Trophoblast cell (in vitro differentiated cells and primary cell): ENCODE measurements around the gene MXD3.

Experiments used
- DNase-seq, 2 donors: peaks; one replicate each; pipeline ENCODE4 v3.0.0-alpha.2; 2016
- H2AFZ ChIP-seq: 2 replicates; pipeline ENCODE4 v1.6.1; 2013; ENCODE audit warnings: low read length, moderate library complexity, mild to moderate bottlenecking; ENCODE audit not compliant: insufficient read depth, poor library complexity
- H2AK5ac ChIP-seq: 2 replicates; pipeline ENCODE4 v1.6.1; 2013; ENCODE audit warnings: mild to moderate bottlenecking, low read length
- H2BK120ac ChIP-seq: 2 replicates; pipeline ENCODE4 v1.6.1; 2013; ENCODE audit warnings: low read length, mild to moderate bottlenecking, moderate library complexity; ENCODE audit not compliant: insufficient read depth, poor library complexity
- H2BK12ac ChIP-seq: 2 replicates; pipeline ENCODE4 v1.6.1; 2013; ENCODE audit warnings: mild to moderate bottlenecking, low read length, moderate library complexity
- H2BK5ac ChIP-seq: 2 replicates; pipeline ENCODE4 v1.6.1; 2013; ENCODE audit warnings: low read length, low read depth, moderate library complexity, mild to moderate bottlenecking; ENCODE audit not compliant: poor library complexity
- H3K14ac ChIP-seq: 2 replicates; pipeline ENCODE4 v1.6.1; 2013; ENCODE audit warnings: mild to moderate bottlenecking, low read length
- H3K18ac ChIP-seq: 2 replicates; pipeline ENCODE4 v1.6.1; 2013; ENCODE audit warnings: mild to moderate bottlenecking, low read length
- H3K23ac ChIP-seq: 2 replicates; pipeline ENCODE4 v1.6.1; 2013; ENCODE audit warnings: low read length
- H3K27ac ChIP-seq: 2 replicates; pipeline ENCODE4 v1.5.1; 2013; ENCODE audit warnings: low read depth, mild to moderate bottlenecking, inconsistent platforms, low read length, moderate library complexity
- H3K27me3 ChIP-seq: 2 replicates; pipeline ENCODE4 v1.6.1; 2013; ENCODE audit warnings: inconsistent platforms, mild to moderate bottlenecking, low read length, moderate library complexity; ENCODE audit not compliant: insufficient read depth
- H3K36me3 ChIP-seq, 2 experiments: 1 replicate in 1 of 2; 2 replicates in 1 of 2; pipeline ENCODE4 v1.6.1; 2013; ENCODE audit warnings: low read length in 2 of 2, mild to moderate bottlenecking in 2 of 2, moderate library complexity in 1 of 2; ENCODE audit not compliant: insufficient read depth in 2 of 2, control insufficient read depth in 1 of 2
- H3K4ac ChIP-seq: 2 replicates; pipeline ENCODE4 v1.6.1; 2013; ENCODE audit warnings: low read depth, mild to moderate bottlenecking, low read length, moderate library complexity
- H3K4me1 ChIP-seq, 2 experiments: 1 replicate in 1 of 2; 2 replicates in 1 of 2; pipeline ENCODE4 v1.6.1; 2013; ENCODE audit warnings: low read length in 2 of 2, mild to moderate bottlenecking in 2 of 2, moderate library complexity in 1 of 2; ENCODE audit not compliant: insufficient read depth in 2 of 2, control insufficient read depth in 1 of 2
- H3K4me2 ChIP-seq: 2 replicates; pipeline ENCODE4 v1.6.1; 2013; ENCODE audit warnings: inconsistent platforms, mild to moderate bottlenecking, low read length, moderate library complexity
- H3K4me3 ChIP-seq: 2 replicates; pipeline ENCODE4 v1.5.1; 2013; ENCODE audit warnings: mild to moderate bottlenecking, low read depth, low read length, inconsistent platforms
- H3K79me1 ChIP-seq: one replicate; pipeline ENCODE4 v1.6.1; 2013; ENCODE audit warnings: low read length
- H3K79me2 ChIP-seq: 2 replicates; pipeline ENCODE4 v1.6.1; 2013; ENCODE audit warnings: low read length, mild to moderate bottlenecking; ENCODE audit not compliant: control insufficient read depth, insufficient read depth, poor library complexity
- H3K9ac ChIP-seq: 2 replicates; pipeline ENCODE4 v1.6.1; 2013; ENCODE audit warnings: mild to moderate bottlenecking, low read length
- H3K9me3 ChIP-seq: 2 replicates; pipeline ENCODE4 v1.6.1; 2013; ENCODE audit warnings: low read depth, mild to moderate bottlenecking, control low read depth, inconsistent platforms, low read length; ENCODE audit not compliant: insufficient read depth
- H4K12ac ChIP-seq: 2 replicates; pipeline ENCODE4 v1.6.1; 2013; ENCODE audit warnings: low read depth, mild to moderate bottlenecking, low read length, moderate library complexity
- H4K8ac ChIP-seq: 2 replicates; pipeline ENCODE4 v1.6.1; 2013; ENCODE audit warnings: low read depth, mild to moderate bottlenecking, low read length, moderate library complexity
- H4K91ac ChIP-seq: one replicate; pipeline ENCODE4 v1.6.1; 2013; ENCODE audit warnings: low read depth, mild to moderate bottlenecking, low read length, moderate library complexity
- WGBS: extraction: QIAGEN DNeasy Blood & Tissue Kit; methylation state at CpG from one replicate; pipeline ENCODE4 v1.1.7; 2013; ENCODE audit warnings: missing lambda C conversion rate; ENCODE audit not compliant: insufficient read length, insufficient coverage; ENCODE audit errors: extremely low coverage; 5-methylcytosine and 5-hydroxymethylcytosine counted together

MXD3 gene

DNA sequence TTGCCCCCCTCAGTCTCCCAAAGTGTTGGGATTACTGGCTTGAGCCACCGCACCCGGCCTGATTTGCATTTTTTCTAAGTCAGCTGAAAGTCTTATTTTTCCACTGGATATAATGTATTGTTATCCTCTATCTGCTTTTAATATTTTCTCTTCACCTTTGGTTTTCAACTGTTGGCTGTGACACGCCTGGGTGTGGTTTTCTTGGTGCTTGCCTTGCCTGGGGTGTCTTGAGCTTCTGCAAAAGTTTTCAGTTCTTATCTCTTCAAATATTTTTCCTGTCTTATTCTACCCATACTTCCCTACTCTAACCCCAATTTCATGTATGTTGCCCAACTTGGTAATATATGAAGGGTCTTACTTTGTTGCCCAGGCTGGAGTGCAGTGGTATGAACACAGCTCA is 4.3 kb upstream of the MXD3 start:
- Histone ChIP-seq H3K79me1 (peaks cover 10% of the 10 kb centered on the region), H2AFZ (no peak overlapping the region), H3K4me1 (peaks cover 11 to 13% of the 10 kb centered on the region in 2 experiments), H2BK120ac (no peak overlapping the region), H3K9me3 (peaks cover 2% of the 10 kb centered on the region), H2BK5ac (no peak overlapping the region), H3K4ac (no peak overlapping the region), H3K4me2 (no peak overlapping the region), H3K27me3 (no peaks in the 10 kb centered on the region), H3K23ac (no peak overlapping the region), H2BK12ac (no peak overlapping the region), H3K14ac (no peak overlapping the region), H4K12ac (no peak overlapping the region), H3K18ac (no peak overlapping the region), H2AK5ac (no peak overlapping the region), H4K8ac (no peak overlapping the region), H3K9ac (no peak overlapping the region), H3K27ac (no peak overlapping the region), H4K91ac (no peak overlapping the region), H3K79me2 (peaks cover 4% of the 10 kb centered on the region), H3K36me3 (peaks cover 2 to 8% of the 10 kb centered on the region in 2 experiments), H3K4me3 (no peak overlapping the region)
- WGBS, result no CpG with 5 or more reads among the region's 3 CpGs
- DNase-seq, result no peak

DNA sequence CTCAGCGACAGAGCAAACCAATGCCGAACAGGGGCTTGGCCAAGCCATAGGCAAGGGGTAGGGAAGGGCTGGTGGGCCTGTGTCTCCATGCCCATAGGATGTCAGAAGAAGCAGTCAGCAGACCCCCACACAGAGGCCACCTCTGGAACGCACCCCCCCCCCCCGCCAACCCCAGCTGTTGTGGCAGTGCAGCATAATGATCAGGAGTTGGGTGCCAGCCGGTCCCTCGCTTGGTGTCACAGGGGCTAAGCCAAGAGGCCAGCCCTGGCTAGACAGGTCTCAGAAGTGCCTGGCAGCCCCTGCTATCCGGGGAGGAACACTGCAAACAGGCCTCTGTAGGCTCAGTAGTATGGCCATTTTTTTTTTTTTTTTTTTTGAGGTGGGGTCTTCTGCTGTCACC is 3.7 kb upstream of the MXD3 start:
- Histone ChIP-seq H3K79me1 (peaks cover 10% of the 10 kb centered on the region), H2AFZ (no peak overlapping the region), H3K79me2 (peaks cover 4% of the 10 kb centered on the region), H3K9me3 (peaks cover 2% of the 10 kb centered on the region), H3K23ac (no peak overlapping the region), H3K4ac (no peak overlapping the region), H3K4me3 (no peak overlapping the region), H4K8ac (no peak overlapping the region), H3K36me3 (peaks cover 2 to 8% of the 10 kb centered on the region in 2 experiments), H2BK12ac (no peak overlapping the region), H3K14ac (no peak overlapping the region), H4K12ac (no peak overlapping the region), H2BK5ac (no peak overlapping the region), H3K4me2 (no peak overlapping the region), H2BK120ac (no peak overlapping the region), H4K91ac (no peak overlapping the region), H2AK5ac (no peak overlapping the region), H3K4me1 (peaks cover 11 to 17% of the 10 kb centered on the region in 2 experiments), H3K27ac (no peak overlapping the region), H3K9ac (no peak overlapping the region), H3K18ac (no peak overlapping the region), H3K27me3 (no peaks in the 10 kb centered on the region)
- WGBS, result no CpG with 5 or more reads among the region's 7 CpGs
- no peak for DNase-seq

DNA sequence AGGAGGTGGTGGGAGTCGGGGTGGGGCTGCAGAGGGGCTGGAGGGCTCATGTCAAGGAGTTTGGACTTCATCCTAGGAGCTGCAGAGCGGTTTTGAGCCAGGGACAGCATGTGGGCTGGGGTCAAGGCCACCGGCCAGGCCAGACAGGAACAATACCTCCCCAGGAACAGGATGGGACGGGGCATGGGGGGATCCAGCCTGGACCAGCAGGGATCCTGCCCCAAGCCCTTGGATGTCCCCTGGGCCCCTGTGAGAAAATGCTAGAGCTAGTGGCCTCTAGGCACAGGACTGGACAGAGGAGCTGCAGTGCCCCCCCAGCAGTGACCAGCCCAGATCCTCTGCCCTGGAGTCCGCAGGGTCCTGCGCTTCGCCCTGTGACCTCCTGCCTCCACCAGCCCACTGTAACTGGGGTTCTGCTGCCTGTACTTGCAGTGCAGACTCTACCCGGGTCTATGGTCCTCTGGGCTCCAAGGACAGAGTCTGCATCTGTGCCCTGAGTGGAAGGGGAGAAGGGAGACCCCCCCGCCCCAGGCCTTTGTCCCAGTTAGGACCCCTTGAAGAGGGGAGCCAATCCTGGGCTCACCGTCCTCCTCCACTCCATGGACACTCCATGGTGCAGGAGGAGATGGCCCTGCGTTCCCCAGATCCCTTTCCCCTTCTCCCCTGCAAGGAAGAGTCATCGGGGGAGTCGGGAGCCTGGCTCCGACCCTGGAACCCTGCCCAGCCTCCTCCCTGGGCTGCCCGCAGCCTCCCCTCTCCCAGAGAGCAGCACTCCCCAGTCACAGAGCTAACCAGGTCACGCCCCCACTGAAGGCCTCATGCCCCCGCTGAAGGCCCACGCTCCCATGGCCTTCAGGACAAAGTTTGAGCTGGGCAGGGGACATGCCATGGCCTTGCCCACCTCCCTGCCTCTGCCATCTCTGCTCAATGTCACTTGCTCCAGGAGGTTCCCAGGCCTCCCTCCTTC is 3.0 kb upstream of the MXD3 start:
- Histone ChIP-seq H4K12ac (no peak overlapping the region), H3K9me3 (peaks cover under 1% of the 10 kb centered on the region), H3K27me3 (no peaks in the 10 kb centered on the region), H3K18ac (no peak overlapping the region), H4K8ac (no peak overlapping the region), H2BK12ac (no peak overlapping the region), H3K79me1 (peaks cover 10% of the 10 kb centered on the region), H3K4me1 (peaks cover 11 to 19% of the 10 kb centered on the region in 2 experiments), H3K27ac (no peak overlapping the region), H3K23ac (no peak overlapping the region), H3K36me3 (peaks cover 0 to 5% of the 10 kb centered on the region in 2 experiments), H3K79me2 (peaks cover 4% of the 10 kb centered on the region), H3K4me2 (no peak overlapping the region), H3K4me3 (peak overlapping the region; percentile 25), H3K4ac (no peak overlapping the region), H2AK5ac (no peak overlapping the region), H2AFZ (no peak overlapping the region), H4K91ac (no peak overlapping the region), H2BK120ac (no peak overlapping the region), H3K9ac (no peak overlapping the region), H2BK5ac (no peak overlapping the region), H3K14ac (no peak overlapping the region)
- no peak for DNase-seq
- WGBS, result no CpG with 5 or more reads among the region's 18 CpGs

DNA sequence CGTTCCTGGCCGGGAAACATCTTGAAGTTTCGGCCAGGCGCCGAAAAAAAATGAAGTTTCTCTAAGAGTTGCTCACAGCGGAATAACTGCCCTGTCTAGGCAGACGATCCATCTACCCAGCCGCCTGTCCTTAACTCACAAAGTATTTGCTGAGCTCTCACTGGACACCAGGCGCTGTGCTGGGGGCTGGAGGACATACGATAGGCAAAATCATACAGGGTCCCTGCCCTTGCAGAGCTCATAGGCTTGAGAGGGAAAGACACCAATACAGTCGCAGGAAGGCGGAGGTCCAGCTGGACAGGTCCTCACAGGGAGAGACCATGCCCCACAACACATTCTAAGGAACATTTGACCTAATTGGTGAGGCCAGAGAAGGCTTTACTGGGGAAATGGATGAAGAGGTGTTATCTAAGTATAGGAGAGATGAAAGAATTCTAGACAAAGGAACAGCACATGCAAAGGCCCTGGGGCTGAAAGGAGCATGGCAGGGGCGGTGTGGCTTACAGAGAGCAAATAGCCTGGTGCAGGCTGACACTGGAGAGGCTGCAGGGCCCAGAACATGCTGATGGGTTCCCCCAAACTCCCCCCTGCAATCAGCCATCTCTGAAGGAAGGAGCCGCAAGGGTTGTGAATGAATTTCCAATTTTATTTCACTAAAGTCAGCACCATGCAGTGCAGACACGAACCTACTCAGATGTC is 2.0 kb upstream of the MXD3 start:
- no peak overlapping the region for H3K23ac ChIP-seq
- H4K8ac ChIP-seq, result no peak overlapping the region
- no peak for DNase-seq
- H3K9ac ChIP-seq, result no peak overlapping the region
- H3K27ac ChIP-seq, result no peak overlapping the region
- H3K4me3 ChIP-seq, result no peak overlapping the region
- no peak overlapping the region for H2AK5ac ChIP-seq
- H4K12ac ChIP-seq, result no peak overlapping the region
- peaks cover 5 to 6% of the 10 kb centered on the region in 2 experiments for H3K36me3 ChIP-seq
- no peak overlapping the region for H2AFZ ChIP-seq
- no peaks in the 10 kb centered on the region for H3K27me3 ChIP-seq
- no peak overlapping the region for H3K4ac ChIP-seq
- no CpG with 5 or more reads among the region's 15 CpGs for WGBS
- no peak overlapping the region for H4K91ac ChIP-seq
- H2BK120ac ChIP-seq, result no peak overlapping the region
- no peak overlapping the region for H3K14ac ChIP-seq
- no peak overlapping the region for H2BK12ac ChIP-seq
- H3K4me2 ChIP-seq, result no peak overlapping the region
- H3K9me3 ChIP-seq, result no peaks in the 10 kb centered on the region
- H3K79me1 ChIP-seq, result peaks cover 10% of the 10 kb centered on the region
- H3K18ac ChIP-seq, result no peak overlapping the region
- H3K79me2 ChIP-seq, result peaks cover 4% of the 10 kb centered on the region
- peaks cover 11 to 19% of the 10 kb centered on the region in 2 experiments for H3K4me1 ChIP-seq
- no peak overlapping the region for H2BK5ac ChIP-seq
